HG03064 (cell line): ENCODE results near the gene PLEKHG4B.

Experiments
- ATAC-seq: cut with Tn5 transposase; IDR thresholded peaks from one replicate; pipeline ENCODE4 v1.9.1; 2021; ENCODE audit warnings: low read depth; ENCODE audit not compliant: unreplicated experiment

The PLEKHG4B gene

GRCh38 chr5:185095-186070, 93.4 kb downstream of the PLEKHG4B start:
- no peak for ATAC-seq

DNA sequence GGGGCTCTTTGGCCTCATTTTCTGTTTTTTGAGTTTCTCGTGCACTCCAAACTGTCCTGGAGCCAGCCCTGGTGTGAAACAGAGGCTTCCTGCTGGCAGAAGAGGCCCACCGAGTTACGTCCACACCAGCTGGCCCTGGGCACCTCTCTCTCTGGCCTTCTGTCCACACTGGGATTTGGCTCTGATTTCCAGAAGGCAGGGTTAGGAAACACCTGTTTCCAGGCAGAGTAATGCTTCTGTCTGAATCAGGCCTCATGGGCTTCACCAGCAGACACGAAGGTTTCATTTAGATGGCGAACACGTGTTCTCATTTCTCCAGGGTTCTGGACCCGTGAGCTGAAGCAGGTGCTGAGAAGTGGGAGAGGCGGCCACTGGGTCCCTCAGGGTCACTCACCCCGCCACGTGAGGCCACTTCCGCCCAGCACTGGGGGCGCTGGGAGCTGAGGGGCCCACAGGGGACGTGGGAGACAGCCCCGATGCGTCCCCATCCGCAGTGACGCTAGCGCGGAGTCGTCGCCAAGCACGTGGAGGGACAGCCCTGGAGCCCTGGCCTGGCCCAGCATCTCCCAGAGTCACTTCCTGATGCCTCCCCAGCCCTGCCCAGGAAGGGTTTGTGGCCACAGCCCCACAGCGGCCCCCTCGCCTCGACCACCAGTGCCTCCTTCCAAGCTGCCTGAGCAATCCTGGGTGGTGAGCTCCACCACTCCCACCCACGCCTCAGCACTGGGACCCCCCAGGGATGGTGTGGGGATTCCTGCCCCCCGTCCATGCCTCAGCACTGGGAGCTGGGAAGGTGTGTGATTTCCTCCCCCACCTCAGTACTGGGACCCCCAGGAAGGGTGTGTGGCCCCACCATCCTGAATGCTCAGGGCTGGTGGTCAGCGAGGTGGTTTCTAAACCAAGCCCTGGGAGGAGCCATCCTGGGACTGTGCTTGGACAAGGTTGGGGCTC, 94.4 kb downstream of the PLEKHG4B start:
- no peak for ATAC-seq

- ATAC-seq, result no peak
These were observed 95.1 kb downstream of the PLEKHG4B start for GRCh38 chr5:187042-187431.

GRCh38 chr5:187617-188451, 95.9 kb downstream of the PLEKHG4B start:
- no peak for ATAC-seq

- peak; percentile 72 for ATAC-seq
These were observed 96.8 kb downstream of the PLEKHG4B start for GRCh38 chr5:188488-189481.

DNA sequence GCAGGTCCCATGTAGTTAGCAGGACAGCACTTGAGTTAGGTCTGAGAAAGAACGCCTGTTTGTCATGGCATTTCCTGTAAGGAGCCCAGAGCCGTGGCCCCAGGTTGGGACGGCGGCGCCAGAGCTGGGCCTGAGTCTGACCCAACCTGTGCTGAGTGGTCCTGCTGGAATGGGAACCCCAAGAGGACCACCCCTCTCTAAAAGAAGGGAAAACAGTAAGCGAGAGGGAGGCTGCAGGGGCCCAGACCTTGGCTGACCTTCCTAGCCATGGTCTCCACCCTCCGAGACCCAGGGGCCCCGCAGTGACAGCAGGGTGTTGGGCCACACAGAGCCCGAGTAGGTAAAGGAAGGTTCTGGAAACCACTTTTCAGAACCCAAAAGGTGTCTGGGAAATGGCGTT, 97.5 kb downstream of the PLEKHG4B start:
- ATAC-seq, result no peak

GRCh38 chr5:189976-190365, 98.0 kb downstream of the PLEKHG4B start:
- ATAC-seq, result no peak

DNA sequence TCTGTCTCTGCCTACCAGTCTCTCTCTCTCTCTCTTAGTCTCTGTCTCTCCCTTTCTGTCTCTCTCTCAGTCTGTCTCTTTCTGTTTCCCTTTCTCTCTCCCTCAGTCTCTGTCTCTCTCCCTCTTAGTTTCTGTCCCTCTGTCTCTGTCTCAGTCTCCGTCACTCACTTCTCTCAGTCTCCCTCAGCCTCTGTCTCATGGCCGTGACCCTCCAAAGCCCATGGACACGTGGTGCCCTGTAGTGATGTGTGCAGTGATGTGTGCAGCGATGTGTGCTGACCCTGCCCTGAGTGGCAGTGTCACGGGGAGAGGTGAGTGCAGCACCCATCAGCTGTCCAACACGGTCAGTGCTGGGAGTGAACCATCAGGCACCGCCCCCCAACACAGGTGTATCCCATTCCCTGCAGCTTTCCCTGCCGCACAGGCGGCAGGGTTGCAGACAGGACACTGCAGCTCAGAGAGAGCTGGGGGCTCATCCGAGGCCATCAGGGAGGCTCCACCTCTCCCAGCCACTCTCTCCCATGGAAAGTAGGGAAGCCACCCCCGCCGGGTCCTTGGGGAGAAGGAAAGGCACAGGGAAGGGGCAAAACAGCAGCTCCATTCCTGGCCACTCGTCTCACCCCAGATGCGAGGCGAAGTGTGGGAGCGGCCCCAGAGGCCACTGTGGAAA, 98.5 kb downstream of the PLEKHG4B start:
- no peak for ATAC-seq

GRCh38 chr5:191036-191948, 99.3 kb downstream of the PLEKHG4B start, which contains the start of gene LRRC14B:
Gene LRRC14B (plus strand): TSS chr5:191495. CDS start chr5:191539, 44 bp downstream.
- ATAC-seq, result no peak

DNA sequence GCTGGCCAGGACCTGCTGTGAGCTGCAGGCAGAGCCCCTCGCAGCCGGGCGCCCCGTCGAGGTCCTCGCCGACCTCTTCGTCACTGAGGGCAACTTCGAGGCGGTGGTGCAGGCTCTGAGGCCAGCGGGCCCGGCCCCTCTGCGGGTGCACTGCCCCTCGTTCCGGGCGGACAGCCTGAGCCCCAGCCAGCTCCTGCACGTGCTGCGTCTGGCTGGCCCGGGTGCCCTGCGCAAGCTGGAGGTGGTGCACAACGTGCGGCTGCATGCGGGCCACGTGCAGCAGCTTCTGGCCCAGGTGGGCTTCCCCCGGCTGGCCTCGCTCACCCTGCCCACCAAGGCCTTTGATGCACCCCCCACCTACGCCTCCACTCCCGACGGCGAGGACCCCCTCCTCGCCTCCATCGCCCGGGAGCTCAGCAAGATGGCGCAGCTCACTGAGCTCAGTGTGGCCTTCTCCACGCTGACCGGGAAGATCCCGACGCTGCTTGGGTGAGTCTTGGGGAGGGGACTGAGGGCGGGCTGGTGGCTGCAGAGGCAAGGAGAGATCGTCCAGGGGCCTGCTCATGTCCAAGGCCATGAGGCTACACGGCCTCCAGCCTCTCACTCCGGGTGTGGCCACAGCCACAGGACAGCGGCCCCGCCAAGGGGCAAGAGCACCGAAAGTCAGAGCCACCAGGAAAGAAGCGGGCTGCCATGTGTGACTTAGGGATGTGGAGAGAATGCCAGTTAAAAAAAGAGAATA, 100.2 kb downstream of the PLEKHG4B start:
- ATAC-seq, result no peak

DNA sequence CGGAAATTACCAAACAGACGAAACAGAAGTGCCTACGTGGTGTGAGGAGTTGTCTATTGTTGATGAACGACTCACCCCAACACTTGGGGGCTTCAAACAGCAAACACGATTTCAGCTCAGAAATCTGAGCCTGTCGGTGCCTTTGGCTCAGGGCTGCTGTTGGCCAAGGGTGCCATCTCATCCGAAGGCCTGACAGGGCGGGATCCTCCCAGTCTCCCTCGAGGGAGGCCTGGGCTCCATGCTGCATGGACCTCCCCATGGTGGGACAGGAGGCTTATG, 100.7 kb downstream of the PLEKHG4B start:
- ATAC-seq, result no peak

DNA sequence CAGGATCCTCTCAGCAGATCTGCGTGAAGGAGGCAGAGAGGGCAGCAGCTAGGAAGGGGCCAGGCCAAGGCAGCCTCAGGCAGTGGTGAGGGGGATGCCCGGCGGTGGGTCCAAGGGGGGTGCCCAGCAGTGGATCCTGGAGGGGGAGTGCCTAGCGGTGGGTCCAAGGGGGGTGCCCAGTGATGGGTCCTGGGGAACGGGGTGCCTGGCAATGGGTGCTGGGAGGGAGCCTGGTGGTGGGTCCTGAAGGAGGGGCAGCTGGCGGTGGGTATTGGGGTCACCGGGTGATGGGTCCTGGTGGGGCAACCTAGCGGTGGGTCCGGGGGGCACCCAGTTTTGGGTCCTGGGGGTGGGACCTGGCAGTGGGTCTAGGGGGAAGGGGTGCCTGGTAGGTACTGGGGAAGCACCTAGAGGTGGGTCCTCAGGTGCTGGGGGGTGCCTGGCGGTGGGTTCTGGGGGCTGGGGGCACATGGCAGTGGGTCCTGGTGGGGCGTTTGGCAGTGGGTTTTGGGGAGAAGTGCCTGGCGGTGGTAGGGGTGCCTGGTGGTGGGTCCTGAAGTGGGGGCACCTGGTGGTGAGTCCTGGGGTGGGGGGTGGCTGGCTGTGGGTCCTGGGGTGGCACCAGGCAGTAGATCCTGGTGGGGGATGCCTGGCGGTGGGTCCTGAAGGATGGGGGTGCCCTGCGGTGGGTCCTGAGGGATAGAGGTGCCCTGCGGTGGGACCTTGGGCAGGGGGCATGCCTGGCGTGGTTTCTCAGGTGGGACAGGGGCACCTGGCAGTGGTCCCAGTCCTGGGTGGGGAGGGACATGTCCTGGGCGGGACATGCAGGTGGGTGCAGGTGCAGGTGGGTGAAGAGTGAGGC, 101.2 kb downstream of the PLEKHG4B start:
- ATAC-seq, result no peak

DNA sequence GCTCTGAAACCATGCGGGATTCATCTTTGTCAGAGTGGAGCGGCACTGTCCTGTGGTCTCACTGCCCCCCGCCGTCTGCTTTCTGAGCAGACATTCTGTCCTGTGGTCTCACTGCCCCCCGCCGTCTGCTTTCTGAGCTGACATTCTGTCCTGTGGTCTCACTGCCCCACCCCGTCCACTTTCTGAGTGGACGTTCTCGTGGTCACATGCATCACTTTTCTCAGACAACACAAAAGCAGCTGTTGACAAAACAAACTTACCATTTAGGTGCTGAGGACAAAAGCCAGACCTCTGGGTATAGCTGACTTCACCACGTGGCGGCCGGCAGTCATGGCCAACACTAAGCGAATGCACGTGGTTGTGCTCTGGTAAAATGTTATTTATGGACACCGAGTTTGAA, 102.1 kb downstream of the PLEKHG4B start:
- no peak for ATAC-seq

- ATAC-seq, result no peak
These were observed 102.7 kb downstream of the PLEKHG4B start for GRCh38 chr5:194603-195209.

DNA sequence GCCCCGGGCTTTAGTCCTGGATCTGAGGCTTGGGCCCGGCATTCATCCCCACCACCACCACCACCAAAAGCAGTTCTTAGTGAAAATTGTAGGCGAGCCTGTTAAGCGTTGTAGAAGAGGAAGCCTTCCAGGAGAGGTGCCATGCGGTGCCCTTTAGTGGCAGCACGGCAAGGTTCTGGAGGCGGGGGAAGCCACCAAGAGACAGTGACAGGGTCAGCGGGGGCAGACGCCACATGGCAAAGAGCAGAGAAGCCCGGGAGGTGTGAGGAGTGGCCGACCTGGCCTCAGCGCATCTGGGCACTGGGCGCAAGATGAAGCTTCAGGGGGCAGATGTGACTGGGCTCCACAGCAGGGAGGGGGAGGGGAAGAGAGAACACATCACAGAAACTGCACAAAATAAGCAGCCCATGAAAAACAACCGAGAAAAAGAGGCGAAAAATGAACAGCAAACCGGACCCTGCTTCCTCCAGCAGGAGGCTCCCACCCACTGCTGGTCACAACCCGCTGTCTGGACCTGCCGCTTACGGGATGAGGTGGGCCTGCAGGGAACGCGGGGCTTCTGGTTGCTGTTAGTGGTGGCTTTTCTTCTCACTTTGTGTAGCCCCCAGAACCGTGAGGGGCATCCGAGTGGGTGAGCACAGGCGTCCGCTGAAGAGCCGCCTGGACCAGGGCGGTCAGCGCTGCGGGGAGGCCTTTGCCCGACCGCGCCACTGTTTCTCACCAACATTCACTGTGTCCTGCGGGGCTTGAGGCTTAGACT, 103.6 kb downstream of the PLEKHG4B start:
- no peak for ATAC-seq
